ENCODE measurements around the gene SIM1.
A peak's percentile ranks its signal among the peaks of the same experiment; 100 is the strongest.
"Not testable (repeated sequence)": the region's sequence is repeated elsewhere in the genome, so short reads cannot be mapped to it uniquely, and the experiment has no call there.

SIM1 gene

DNA sequence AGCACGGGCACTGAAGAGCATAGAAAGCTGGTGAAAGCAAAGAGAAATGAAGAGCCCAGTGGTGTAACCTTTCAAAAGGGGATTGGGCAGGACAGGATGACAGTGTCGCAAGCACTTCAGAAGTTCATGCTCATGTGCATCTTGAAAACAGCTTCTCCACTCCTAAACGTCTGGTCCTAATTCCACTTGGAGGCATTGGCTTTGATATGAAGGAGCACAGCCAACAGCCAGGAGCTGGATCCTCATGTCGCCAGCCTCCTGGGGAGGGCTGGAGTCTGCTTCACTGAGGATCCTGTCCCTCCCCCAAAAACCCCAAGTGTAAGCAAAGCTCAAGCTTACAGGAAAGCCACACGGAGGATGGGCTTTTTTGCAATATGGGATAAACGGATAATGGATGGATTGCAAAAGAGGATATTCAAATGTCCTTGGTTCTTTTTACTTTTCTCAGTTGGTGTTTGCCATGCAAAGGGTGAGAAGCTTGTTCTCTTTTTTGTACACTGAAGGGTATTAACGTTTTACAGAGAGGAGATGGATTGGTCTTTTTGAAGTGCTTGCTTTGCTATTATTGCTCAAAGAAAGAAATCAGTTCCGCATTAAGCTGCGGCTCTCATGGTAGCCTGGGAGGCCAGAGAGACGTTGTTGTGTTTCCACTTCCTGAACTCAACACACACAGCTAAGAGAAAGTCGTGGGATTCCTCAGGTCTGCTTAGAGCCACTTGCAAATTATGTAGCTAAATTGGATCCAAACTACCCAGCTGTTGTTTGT is 92.2 kb downstream of the SIM1 start:
- no peak for DNase-seq (ENCODE audit: low read depth)
- TF ChIP-seq, protein P1, sequence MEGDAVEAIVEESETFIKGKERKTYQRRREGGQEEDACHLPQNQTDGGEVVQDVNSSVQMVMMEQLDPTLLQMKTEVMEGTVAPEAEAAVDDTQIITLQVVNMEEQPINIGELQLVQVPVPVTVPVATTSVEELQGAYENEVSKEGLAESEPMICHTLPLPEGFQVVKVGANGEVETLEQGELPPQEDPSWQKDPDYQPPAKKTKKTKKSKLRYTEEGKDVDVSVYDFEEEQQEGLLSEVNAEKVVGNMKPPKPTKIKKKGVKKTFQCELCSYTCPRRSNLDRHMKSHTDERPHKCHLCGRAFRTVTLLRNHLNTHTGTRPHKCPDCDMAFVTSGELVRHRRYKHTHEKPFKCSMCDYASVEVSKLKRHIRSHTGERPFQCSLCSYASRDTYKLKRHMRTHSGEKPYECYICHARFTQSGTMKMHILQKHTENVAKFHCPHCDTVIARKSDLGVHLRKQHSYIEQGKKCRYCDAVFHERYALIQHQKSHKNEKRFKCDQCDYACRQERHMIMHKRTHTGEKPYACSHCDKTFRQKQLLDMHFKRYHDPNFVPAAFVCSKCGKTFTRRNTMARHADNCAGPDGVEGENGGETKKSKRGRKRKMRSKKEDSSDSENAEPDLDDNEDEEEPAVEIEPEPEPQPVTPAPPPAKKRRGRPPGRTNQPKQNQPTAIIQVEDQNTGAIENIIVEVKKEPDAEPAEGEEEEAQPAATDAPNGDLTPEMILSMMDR (IDR thresholded peaks at IDR 0.05; ENCODE audit: low read depth, low read length, missing control alignments) = no peak
- no peak overlapping the region for H3K4me3 ChIP-seq (ENCODE audit: low read depth, low read length)
- in situ Hi-C loops (cut with HindIII; ENCODE audit: low sequenced_read_pairs) = no loop called here

DNA sequence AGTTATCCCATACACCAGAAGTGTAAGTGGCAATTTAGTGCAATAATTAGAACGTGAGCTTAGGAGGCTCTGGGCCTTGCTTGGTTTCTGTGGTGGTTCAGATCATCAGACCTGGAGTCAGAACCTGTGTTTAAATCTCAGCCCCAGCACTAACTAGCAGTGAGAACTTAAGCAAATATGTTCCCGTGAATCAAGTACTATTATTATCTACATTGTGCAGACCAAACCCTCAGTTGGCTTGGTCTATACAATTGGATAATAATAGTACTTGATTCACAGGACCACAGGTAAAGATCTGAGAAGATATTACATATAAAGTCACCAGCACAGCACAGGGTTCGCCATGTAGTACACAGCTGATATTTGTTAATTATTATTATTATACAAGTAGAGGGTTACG is 93.1 kb downstream of the SIM1 start:
- TF ChIP-seq, protein P1 (IDR thresholded peaks at IDR 0.05; ENCODE audit: low read depth, low read length, missing control alignments) = no peak
- in situ Hi-C loops (cut with HindIII; ENCODE audit: low sequenced_read_pairs) = no loop called here
- H3K4me3 ChIP-seq (ENCODE audit: low read depth, low read length) = no peak overlapping the region
- DNase-seq (ENCODE audit: low read depth) = no peak

DNA sequence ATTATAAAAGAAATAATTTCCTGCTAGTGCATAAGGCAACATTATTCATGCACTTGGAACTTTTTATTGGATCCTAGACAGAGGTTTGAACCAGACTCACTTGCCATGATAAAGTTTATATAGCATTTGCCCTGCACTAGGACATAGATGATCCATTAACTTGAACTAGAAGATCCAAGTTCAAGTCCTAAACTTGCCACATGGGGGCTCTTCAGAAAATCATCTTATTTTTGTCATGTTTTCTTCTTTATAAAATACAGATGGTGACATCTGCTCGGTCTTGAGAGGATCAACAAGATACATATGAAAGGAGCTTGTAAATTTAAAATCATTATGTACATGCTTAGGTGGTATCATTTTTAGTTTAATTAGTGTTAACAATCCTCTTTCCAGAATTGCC is 94.5 kb downstream of the SIM1 start:
- TF ChIP-seq, protein P1 (IDR thresholded peaks at IDR 0.05; ENCODE audit: low read depth, low read length, missing control alignments) = peak; percentile 8
- in situ Hi-C loops (cut with HindIII; ENCODE audit: low sequenced_read_pairs) = no loop called here
- DNase-seq (ENCODE audit: low read depth) = no peak
- H3K4me3 ChIP-seq (ENCODE audit: low read depth, low read length) = no peak overlapping the region

DNA sequence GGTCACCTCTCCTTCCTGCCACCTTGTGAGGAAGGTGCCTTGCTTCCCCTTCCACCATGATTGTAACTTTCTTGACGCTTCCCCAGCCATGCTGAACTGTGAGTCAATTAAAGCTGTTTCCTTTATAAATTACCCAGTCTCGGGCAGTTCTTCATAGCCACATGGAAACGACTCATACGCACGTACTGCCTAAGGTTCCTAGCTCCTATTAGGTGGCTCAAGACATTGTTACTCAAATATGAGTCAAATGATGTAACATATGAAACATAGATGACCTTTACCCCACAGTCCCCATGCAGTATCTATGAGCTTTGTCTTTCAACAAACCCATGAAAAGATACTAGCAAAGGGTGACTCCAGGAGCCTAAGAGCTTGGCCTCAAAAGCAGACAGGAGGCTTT is 98.3 kb downstream of the SIM1 start:
- no peak for DNase-seq (ENCODE audit: low read depth)
- TF ChIP-seq, protein P1 (IDR thresholded peaks at IDR 0.05; ENCODE audit: low read depth, low read length, missing control alignments) = no peak

DNA sequence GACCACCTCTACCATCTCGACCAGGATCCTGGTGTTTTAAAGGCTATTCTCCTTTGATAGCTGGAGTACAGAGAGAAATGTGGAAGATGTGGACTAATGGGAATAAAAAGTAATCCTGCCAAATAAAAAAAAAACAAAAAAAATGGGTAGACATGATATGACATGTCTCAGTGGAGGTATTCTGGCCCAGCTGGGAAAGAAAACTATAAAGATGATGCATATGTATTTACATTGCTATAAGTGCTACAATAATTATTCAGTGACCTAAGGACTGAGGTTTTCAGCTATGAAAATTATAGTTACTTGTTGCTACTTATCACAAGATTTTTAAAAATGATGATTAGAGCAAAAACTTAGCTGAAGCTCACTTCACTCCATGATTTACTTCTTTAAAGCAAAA is 101.1 kb downstream of the SIM1 start:
- DNase-seq (ENCODE audit: low read depth) = no peak
- no peak overlapping the region for H3K4me3 ChIP-seq (ENCODE audit: low read depth, low read length)
- TF ChIP-seq, protein P1 (IDR thresholded peaks at IDR 0.05; ENCODE audit: low read depth, low read length, missing control alignments) = no peak
- in situ Hi-C loops (cut with HindIII; ENCODE audit: low sequenced_read_pairs) = no loop called here

More for the DNA sequence above, 98.3 kb downstream of the SIM1 start:
- no peak overlapping the region for H3K4me3 ChIP-seq (ENCODE audit: low read depth, low read length)
- in situ Hi-C loops (cut with HindIII; ENCODE audit: low sequenced_read_pairs) = no loop called here

DNA sequence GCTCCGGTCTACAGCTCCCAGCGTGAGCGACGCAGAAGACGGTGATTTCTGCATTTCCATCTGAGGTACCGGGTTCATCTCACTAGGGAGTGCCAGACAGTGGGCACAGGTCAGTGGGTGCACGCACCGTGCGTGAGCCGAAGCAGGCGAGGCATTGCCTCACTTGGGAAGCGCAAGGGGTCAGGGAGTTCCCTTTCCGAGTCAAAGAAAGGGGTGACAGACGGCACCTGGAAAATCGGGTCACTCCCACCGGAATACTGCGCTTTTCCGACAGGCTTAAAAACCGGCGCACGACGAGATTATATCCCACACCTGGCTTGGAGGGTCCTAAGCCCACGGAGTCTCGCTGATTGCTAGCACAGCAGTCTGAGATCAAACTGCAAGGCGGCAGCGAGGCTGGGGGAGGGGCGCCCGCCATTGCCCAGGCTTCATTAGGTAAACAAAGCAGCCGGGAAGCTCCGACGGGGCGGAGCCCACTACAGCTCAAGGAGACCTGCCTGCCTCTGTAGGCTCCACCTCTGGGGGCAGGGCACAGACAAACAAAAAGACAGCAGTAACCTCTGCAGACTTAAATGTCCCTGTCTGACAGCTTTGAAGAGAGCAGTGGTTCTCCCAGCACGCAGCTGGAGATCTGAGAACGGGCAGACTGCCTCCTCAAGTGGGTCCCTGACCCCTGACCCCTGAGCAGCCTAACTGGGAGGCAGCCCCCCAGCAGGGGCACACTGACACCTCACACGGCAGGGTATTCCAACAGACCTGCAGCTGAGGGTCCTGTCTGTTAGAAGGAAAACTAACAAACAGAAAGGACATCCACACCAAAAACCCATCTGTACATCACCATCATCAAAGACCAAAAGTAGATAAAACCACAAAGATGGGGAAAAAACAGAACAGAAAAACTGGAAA is 109.7 kb downstream of the SIM1 start:
- H3K4me3 ChIP-seq (ENCODE audit: low read depth, low read length); DNase-seq (ENCODE audit: low read depth); in situ Hi-C loops (cut with HindIII; ENCODE audit: low sequenced_read_pairs): not testable (repeated sequence)

Data from astrocyte of the cerebellum (primary cell).